Measurements from ENCODE around the gene ADAM33.

The ADAM33 gene

DNA sequence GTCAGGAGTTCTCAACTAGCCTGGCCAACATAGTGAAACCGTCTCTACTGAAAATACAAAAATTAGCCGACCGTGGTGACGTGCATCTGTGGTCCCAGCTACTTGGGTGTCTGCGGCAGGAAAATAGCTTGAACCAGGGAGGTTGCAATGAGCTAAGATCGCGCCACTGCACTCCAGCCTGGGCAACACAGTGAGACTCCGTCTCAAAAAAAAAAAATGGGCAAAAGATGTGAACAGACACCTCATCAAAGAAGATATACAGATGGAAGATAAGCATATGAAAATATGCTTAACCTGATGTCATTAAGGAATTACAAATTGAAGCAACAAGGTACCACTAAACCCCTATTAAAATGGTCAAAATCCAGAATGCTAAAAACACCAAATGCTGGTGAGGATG is 41.5 kb upstream of the ADAM33 start:
- Histone ChIP-seq H3K36me3 (no peaks in the 10 kb centered on the region), H3K4me2 (no peak overlapping the region), H4K20me1 (no peaks in the 10 kb centered on the region), H3K27me3 (no peaks in the 10 kb centered on the region), H3K4me3 (no peak overlapping the region), H3K4me1 (peaks cover 20 to 42% (median 33%) of the 10 kb centered on the region in 10 experiments), H3K27ac (no peak overlapping the region), H3K9ac (no peak overlapping the region), H3K9me3 (replicated peaks in 1 of 11) (0 out of 22 replicates have a peak, but pooled peaks cover 0 to 5% (median 0%) of the 10 kb centered on the region in 11 experiments)
- no peak for TF ChIP-seq Cebpa-rat (IDR thresholded peaks at IDR 0.05)

GRCh38 chr20:3721912-3722311 is 40.1 kb upstream of the ADAM33 start:
- Histone ChIP-seq H3K27ac (no peak overlapping the region), H3K4me1 (peaks cover 7 to 34% (median 25%) of the 10 kb centered on the region in 10 experiments)

DNA sequence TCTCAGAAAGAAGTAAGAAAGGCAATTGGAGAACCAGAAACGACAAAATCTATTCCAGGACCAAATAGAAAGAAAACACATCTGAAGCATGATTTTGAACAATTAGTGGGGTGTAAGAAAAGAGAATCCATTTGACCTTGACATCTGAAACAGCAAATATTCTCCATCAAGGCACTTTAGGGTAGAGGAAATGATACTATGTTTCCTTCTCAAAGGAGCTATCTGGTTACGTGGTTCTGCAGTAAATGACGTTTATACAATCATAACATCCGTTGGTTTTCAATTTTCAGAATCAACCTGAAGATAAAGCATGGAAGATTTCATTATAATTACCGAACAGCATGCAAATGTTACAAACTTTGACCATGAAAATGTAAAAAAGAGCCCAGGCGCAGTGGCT is 38.8 kb upstream of the ADAM33 start:
- H3K9ac ChIP-seq = no peak overlapping the region
- TF ChIP-seq Cebpa-rat (IDR thresholded peaks at IDR 0.05) = no peak
- no peaks in the 10 kb centered on the region for H3K27me3 ChIP-seq
- H3K4me1 ChIP-seq = peaks cover 11 to 38% (median 25%) of the 10 kb centered on the region in 10 experiments
- peak overlapping the region in 9 of 11 experiments; percentile 31 to 60 (median 47); a peak in 15 of 22 replicates for H3K4me2 ChIP-seq
- H4K20me1 ChIP-seq = no peaks in the 10 kb centered on the region
- H3K36me3 ChIP-seq = no peaks in the 10 kb centered on the region
- H3K27ac ChIP-seq = no peak overlapping the region
- H3K9me3 ChIP-seq (replicated peaks in 1 of 11) = 0 out of 22 replicates have a peak, but pooled peaks cover 0 to 5% (median 0%) of the 10 kb centered on the region in 11 experiments
- H3K4me3 ChIP-seq = no peak overlapping the region

More at GRCh38 chr20:3721912-3722311, 40.1 kb upstream of the ADAM33 start:
- TF ChIP-seq Cebpa-rat (IDR thresholded peaks at IDR 0.05) = no peak
- H3K27me3 ChIP-seq = no peaks in the 10 kb centered on the region
- no peak overlapping the region for H3K9ac ChIP-seq
- H3K4me3 ChIP-seq = no peak overlapping the region
- H3K9me3 ChIP-seq (replicated peaks in 1 of 11) = 0 out of 22 replicates have a peak, but pooled peaks cover 0 to 5% (median 0%) of the 10 kb centered on the region in 11 experiments
- no peaks in the 10 kb centered on the region for H3K36me3 ChIP-seq
- peak overlapping the region in 4 of 11 experiments; percentile 10 to 48 (median 35); a peak in 5 of 22 replicates for H3K4me2 ChIP-seq
- no peaks in the 10 kb centered on the region for H4K20me1 ChIP-seq

- TF ChIP-seq Cebpa-rat (IDR thresholded peaks at IDR 0.05) = no peak
- no peaks in the 10 kb centered on the region for H4K20me1 ChIP-seq
- no peak overlapping the region for H3K27ac ChIP-seq
- no peak overlapping the region for H3K4me3 ChIP-seq
- H3K9ac ChIP-seq = no peak overlapping the region
- peak overlapping the region in 10 of 11 experiments; percentile 16 to 60 (median 44); a peak in 17 of 22 replicates for H3K4me2 ChIP-seq
- peaks cover 17 to 43% (median 26%) of the 10 kb centered on the region in 10 experiments for H3K4me1 ChIP-seq
- H3K36me3 ChIP-seq = no peaks in the 10 kb centered on the region
- no peaks in the 10 kb centered on the region for H3K27me3 ChIP-seq
- H3K9me3 ChIP-seq (replicated peaks in 1 of 11) = 0 out of 22 replicates have a peak, but pooled peaks cover 0 to 5% (median 0%) of the 10 kb centered on the region in 11 experiments
Measured at GRCh38 chr20:3720068-3720467, 38.3 kb upstream of the ADAM33 start.

DNA sequence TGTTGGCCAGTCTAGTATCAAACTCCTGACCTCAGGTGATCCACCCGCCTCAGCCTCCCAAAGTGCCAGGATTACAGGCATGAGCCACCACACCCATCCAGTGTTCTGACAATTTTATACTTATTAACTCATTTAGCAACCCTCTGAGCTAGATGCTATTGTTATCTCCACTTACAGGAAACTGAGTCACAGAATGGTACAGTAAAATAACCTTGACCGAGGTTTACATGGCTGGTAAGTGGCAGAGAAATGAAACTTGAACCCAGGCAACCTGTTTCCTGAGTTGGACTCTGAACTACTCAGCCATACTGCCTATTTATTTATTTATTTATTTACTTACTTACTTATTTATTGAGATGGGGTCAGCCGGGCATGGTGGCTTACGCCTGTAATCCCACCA is 37.2 kb upstream of the ADAM33 start:
- no peaks in the 10 kb centered on the region for H3K27me3 ChIP-seq
- H3K4me2 ChIP-seq = peak overlapping the region in 9 of 11 experiments; percentile 23 to 60 (median 39); a peak in 13 of 22 replicates

DNA sequence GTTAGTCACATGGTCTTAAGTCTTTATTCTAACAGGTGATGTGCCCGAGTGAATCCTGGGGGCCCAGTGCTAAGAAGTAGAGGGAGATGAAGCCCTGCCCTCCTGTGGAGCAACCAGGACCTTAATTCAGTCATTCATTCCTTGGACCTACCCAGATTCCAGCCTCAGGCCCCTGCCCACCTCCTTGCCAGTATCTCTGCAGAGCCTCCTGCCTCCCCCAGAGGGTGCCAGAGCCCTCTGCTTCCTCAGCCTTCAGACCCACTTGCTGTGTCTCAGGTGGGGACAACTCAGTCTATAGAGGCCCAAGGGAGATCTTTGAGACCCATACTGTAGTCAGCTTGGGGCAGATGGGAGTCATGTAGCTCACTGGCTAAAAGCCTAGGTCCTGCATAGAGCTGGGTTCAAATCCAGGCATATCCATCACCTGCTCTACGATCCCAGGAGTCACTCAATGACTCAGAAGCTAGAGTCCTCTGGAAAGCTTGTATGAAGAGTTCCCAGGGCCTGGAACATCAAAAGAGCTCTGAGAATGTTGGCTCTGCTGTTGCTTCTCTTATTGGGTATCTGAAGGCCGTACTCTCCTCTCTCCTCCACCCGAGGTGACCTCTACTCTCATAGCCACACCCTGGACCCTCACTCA is 34.5 kb upstream of the ADAM33 start:
- Histone ChIP-seq H4K20me1 (no peaks in the 10 kb centered on the region), H3K27me3 (no peaks in the 10 kb centered on the region), H3K4me2 (no peak overlapping the region; a peak in 2 of 22 replicates), H3K27ac (no peak overlapping the region), H3K9me3 (replicated peaks in 1 of 11) (no peaks in the 10 kb centered on the region), H3K9ac (no peak overlapping the region), H3K4me1 (peaks cover 30 to 75% (median 55%) of the 10 kb centered on the region in 10 experiments), H3K4me3 (no peak overlapping the region), H3K36me3 (no peaks in the 10 kb centered on the region)
- no peak for TF ChIP-seq Cebpa-rat (IDR thresholded peaks at IDR 0.05)

More for the DNA sequence above, 37.2 kb upstream of the ADAM33 start:
- Histone ChIP-seq H3K4me1 (peaks cover 24 to 53% (median 27%) of the 10 kb centered on the region in 10 experiments), H3K36me3 (no peaks in the 10 kb centered on the region), H3K27ac (no peak overlapping the region), H3K4me3 (no peak overlapping the region), H4K20me1 (no peaks in the 10 kb centered on the region), H3K9me3 (replicated peaks in 1 of 11) (0 out of 22 replicates have a peak, but pooled peaks cover 0 to 5% (median 0%) of the 10 kb centered on the region in 11 experiments), H3K9ac (no peak overlapping the region)
- TF ChIP-seq Cebpa-rat (IDR thresholded peaks at IDR 0.05) = no peak

DNA sequence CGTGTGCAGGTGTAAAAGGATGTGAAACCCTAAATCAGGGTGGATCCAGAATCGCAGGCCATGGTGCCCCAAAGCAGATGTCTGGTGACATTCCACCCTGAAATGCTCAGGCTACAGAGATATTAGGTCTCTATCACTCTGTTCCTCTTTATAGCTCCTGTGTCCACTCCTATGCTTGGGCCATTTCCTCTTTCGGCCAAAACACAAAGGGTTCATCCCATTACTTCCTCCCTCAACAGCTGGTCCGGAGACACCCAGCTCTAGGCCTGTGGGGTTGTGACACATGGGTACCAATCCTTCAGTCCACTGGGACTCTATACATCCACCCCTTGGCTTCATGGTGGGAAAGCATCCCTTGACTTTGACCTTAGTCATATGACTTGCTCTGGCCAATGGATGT is 32.3 kb upstream of the ADAM33 start:
- Histone ChIP-seq H3K4me1 (peaks cover 19 to 79% (median 59%) of the 10 kb centered on the region in 10 experiments), H4K20me1 (no peaks in the 10 kb centered on the region), H3K4me3 (no peak overlapping the region), H3K9me3 (replicated peaks in 1 of 11) (no peaks in the 10 kb centered on the region), H3K27me3 (no peaks in the 10 kb centered on the region), H3K27ac (peak overlapping the region in 6 of 11 experiments; percentile 17 to 77 (median 66); a peak in 8 of 22 replicates), H3K4me2 (peak overlapping the region in 6 of 11 experiments; percentile 85 to 99 (median 95); a peak in 12 of 22 replicates), H3K36me3 (no peaks in the 10 kb centered on the region), H3K9ac (peak overlapping the region in 2 of 11 experiments; percentile 12 to 53; a peak in 2 of 22 replicates)
- TF ChIP-seq Cebpa-rat (IDR thresholded peaks at IDR 0.05) = no peak

GRCh38 chr20:3712279-3712873 is 30.6 kb upstream of the ADAM33 start, which contains the start of gene SIGLEC1:
TSS of gene SIGLEC1 (minus strand) at chr20:3712600. CDS start at chr20:3707128, 5,472 bp downstream.
- TF ChIP-seq Cebpa-rat (IDR thresholded peaks at IDR 0.05) = peak in 10 of 11 experiments; percentile 64 to 98 (median 94); a peak in 21 of 22 replicates
- H4K20me1 ChIP-seq = peaks cover 0 to 7% (median 0%) of the 10 kb centered on the region in 11 experiments; a peak in 2 of 22 replicates
- H3K36me3 ChIP-seq = peaks cover 0 to 15% (median 0%) of the 10 kb centered on the region in 11 experiments; a peak in 4 of 22 replicates
- peak within 1 kb of the TSS in 9 of 11 experiments; percentile 38 to 77 (median 68); a peak in 16 of 22 replicates for H3K27ac ChIP-seq
- peak within 1 kb of the TSS in 7 of 11 experiments; percentile 5 to 68 (median 41); a peak in 10 of 22 replicates for H3K9ac ChIP-seq
- H3K4me1 ChIP-seq = peaks cover 16 to 91% (median 57%) of the 10 kb centered on the region in 10 experiments; a peak in 19 of 20 replicates
- H3K4me3 ChIP-seq = peak within 1 kb of the TSS in 3 of 10 experiments; percentile 60 to 65 (median 60); a peak in 6 of 20 replicates
- no peaks in the 10 kb centered on the region for H3K27me3 ChIP-seq
- peak within 1 kb of the TSS; percentile 54 to 99 (median 85) for H3K4me2 ChIP-seq
- H3K9me3 ChIP-seq (replicated peaks in 1 of 11) = no peaks in the 10 kb centered on the region
